NB4 (cell line): ENCODE results near the gene ARAP3.
A peak's percentile ranks its signal among the peaks of the same experiment; 100 is the strongest.

ENCODE experiments used
- DNase-seq: peaks from one replicate; pipeline ENCODE4 v3.0.0; 2010; ENCODE audit warnings: low read depth
- H3K4me3 ChIP-seq: one replicate; pipeline ENCODE4 v1.5.1; 2011; ENCODE audit warnings: mild to moderate bottlenecking, low read depth, low read length, moderate library complexity
- CTCF ChIP-seq: IDR thresholded peaks from one replicate; pipeline ENCODE4 v1.5.1; 2012; ENCODE audit warnings: low read depth, low read length
- MAX ChIP-seq: IDR thresholded peaks from 2 replicates; pipeline ENCODE4 v1.6.1; 2011; ENCODE audit warnings: low read depth, low read length
- MYC ChIP-seq: IDR thresholded peaks from 2 replicates; pipeline ENCODE4 v1.6.1; 2011; ENCODE audit warnings: low read depth, low read length
- POLR2A ChIP-seq: IDR thresholded peaks from 2 replicates; pipeline ENCODE4 v1.6.1; 2011; ENCODE audit warnings: mild to moderate bottlenecking; ENCODE audit not compliant: insufficient read length; ENCODE audit errors: extremely low read depth

The ARAP3 gene

GRCh38 chr5:141691286-141691866, 9.3 kb upstream of the ARAP3 start:
- TF ChIP-seq MAX = no peak
- no peak for TF ChIP-seq MYC
- no peak for TF ChIP-seq POLR2A
- TF ChIP-seq CTCF = no peak
- DNase-seq = peak; percentile 69
- no peak overlapping the region for H3K4me3 ChIP-seq

GRCh38 chr5:141686648-141687416, 4.8 kb upstream of the ARAP3 start:
- no peak for DNase-seq
- TF ChIP-seq MAX (no peak), POLR2A (no peak), MYC (no peak)

GRCh38 chr5:141685591-141685990, 3.6 kb upstream of the ARAP3 start:
- no peak for DNase-seq
- TF ChIP-seq CTCF (no peak), MAX (no peak), MYC (no peak), POLR2A (no peak)
- H3K4me3 ChIP-seq = no peak overlapping the region

More at GRCh38 chr5:141686648-141687416, 4.8 kb upstream of the ARAP3 start:
- no peak overlapping the region for H3K4me3 ChIP-seq

GRCh38 chr5:141683596-141684141, 1.6 kb upstream of the ARAP3 start:
- TF ChIP-seq CTCF (no peak), MAX (no peak)
- H3K4me3 ChIP-seq = no peak overlapping the region
- no peak for DNase-seq

GRCh38 chr5:141681295-141681694, 735 bp downstream of the ARAP3 start:
- TF ChIP-seq MYC (no peak), MAX (0 out of 2 replicates have a peak, but pooled peaks have one; percentile 27), POLR2A (no peak), CTCF (no peak)
- no peak for DNase-seq
- H3K4me3 ChIP-seq = peak overlapping the region; percentile 55

- H3K4me3 ChIP-seq = peak overlapping the region; percentile 55
- peak; percentile 18 for DNase-seq
Measured at GRCh38 chr5:141680751-141681201, 1.3 kb downstream of the ARAP3 start.

More at GRCh38 chr5:141680751-141681201, 1.3 kb downstream of the ARAP3 start:
- TF ChIP-seq POLR2A = no peak
